HEK293 (cell line): ENCODE measurements around the gene GJC1.

Experiments
- CTCF ChIA-PET: fragments of 350-600 bp; formaldehyde crosslinking; extraction: SDS; loops from one replicate; lab custom pipeline; 2021; ENCODE audit warnings: antibody characterized with exemption; lab: Yijun Ruan, JAX
- POLR2A ChIA-PET: fragments of 300-600 bp; formaldehyde crosslinking; extraction: SDS; loops from one replicate; lab custom pipeline; 2020; ENCODE audit warnings: antibody characterized with exemption, inconsistent platforms; lab: Yijun Ruan, JAX
- H3K27ac ChIP-seq: fragments of 200-500 bp; sonication (Bioruptor generic); 2 replicates; pipeline ENCODE4 v1.5.1; 2014; ENCODE audit warnings: low read depth, low read length, control low read depth, inconsistent platforms; ENCODE audit errors: extremely low read depth
- H3K36me3 ChIP-seq, 2 experiments: fragments of 200-500 bp in 1 of 2; sonication (Bioruptor generic) in 1 of 2; 1 replicate in 1 of 2; 2 replicates in 1 of 2; pipeline ENCODE4 v1.5.1; 2014 to 2017; ENCODE audit warnings: inconsistent platforms in 2 of 2, low read length in 2 of 2; ENCODE audit not compliant: control insufficient read depth in 2 of 2, insufficient read depth in 1 of 2
- H3K4me1 ChIP-seq: fragments of 200-500 bp; sonication (Bioruptor generic); 2 replicates; pipeline ENCODE4 v1.5.1; 2014; ENCODE audit warnings: mild to moderate bottlenecking, low read length, inconsistent platforms; ENCODE audit not compliant: control insufficient read depth, insufficient read depth
- H3K4me3 ChIP-seq: 2 replicates; pipeline ENCODE4 v1.5.1; 2011; ENCODE audit warnings: low read depth, mild to moderate bottlenecking, control low read depth, low read length, moderate library complexity
- H3K9me3 ChIP-seq: fragments of 200-500 bp; sonication (Bioruptor generic); 2 replicates; pipeline ENCODE4 v1.5.1; 2014; ENCODE audit warnings: low read depth, low read length, inconsistent platforms; ENCODE audit not compliant: control insufficient read depth, insufficient read depth
- ATF2 ChIP-seq: fragments of 450-650 bp; formaldehyde crosslinking; IDR thresholded peaks from 2 replicates; pipeline ENCODE4 v1.5.1; 2016; ENCODE audit warnings: missing biosample characterization, missing genetic modification characterization, low read depth
- FEZF1 ChIP-seq: fragments of 450-650 bp; formaldehyde crosslinking; IDR thresholded peaks from 2 replicates; pipeline ENCODE4 v1.5.1; 2016; ENCODE audit warnings: missing biosample characterization, missing genetic modification characterization
- KLF16 ChIP-seq: fragments of 450-650 bp; formaldehyde crosslinking; IDR thresholded peaks from 2 replicates; pipeline ENCODE4 v1.5.1; 2017; ENCODE audit warnings: missing biosample characterization, missing genetic modification characterization
- OVOL3 ChIP-seq: fragments of 450-650 bp; formaldehyde crosslinking; IDR thresholded peaks from 2 replicates; pipeline ENCODE4 v1.5.1; 2016; ENCODE audit warnings: missing biosample characterization, missing genetic modification characterization
- REST ChIP-seq: fragments of 450-650 bp; formaldehyde crosslinking; IDR thresholded peaks from 2 replicates; pipeline ENCODE4 v1.5.1; 2016; ENCODE audit warnings: missing biosample characterization, missing genetic modification characterization
- YY1 ChIP-seq: fragments of 450-650 bp; formaldehyde crosslinking; IDR thresholded peaks from 2 replicates; pipeline ENCODE4 v1.5.1; 2018; ENCODE audit warnings: missing biosample characterization, missing genetic modification characterization
- ZBTB10 ChIP-seq: fragments of 450-650 bp; formaldehyde crosslinking; IDR thresholded peaks from 2 replicates; pipeline ENCODE4 v1.5.1; 2016; ENCODE audit warnings: missing biosample characterization, missing genetic modification characterization
- ZEB2 ChIP-seq: fragments of 450-650 bp; formaldehyde crosslinking; IDR thresholded peaks from 2 replicates; pipeline ENCODE4 v1.5.1; 2016; ENCODE audit warnings: missing biosample characterization, missing genetic modification characterization
- ZIC2 ChIP-seq: fragments of 450-650 bp; formaldehyde crosslinking; IDR thresholded peaks from 2 replicates; pipeline ENCODE4 v1.5.1; 2016; ENCODE audit warnings: missing biosample characterization, missing genetic modification characterization
- ZNF112 ChIP-seq: fragments of 450-650 bp; formaldehyde crosslinking; IDR thresholded peaks from 2 replicates; pipeline ENCODE4 v1.5.0; 2017; ENCODE audit warnings: missing biosample characterization, missing genetic modification characterization
- ZNF23 ChIP-seq: fragments of 450-650 bp; formaldehyde crosslinking; IDR thresholded peaks from 2 replicates; pipeline ENCODE4 v1.5.1; 2016; ENCODE audit warnings: missing biosample characterization, missing genetic modification characterization, borderline replicate concordance
- ZNF341 ChIP-seq: fragments of 450-650 bp; formaldehyde crosslinking; IDR thresholded peaks from 2 replicates; pipeline ENCODE4; 2016; ENCODE audit warnings: low read depth, missing biosample characterization, missing genetic modification characterization
- ZNF404 ChIP-seq: fragments of 450-650 bp; formaldehyde crosslinking; IDR thresholded peaks from 2 replicates; pipeline ENCODE4 v1.5.1; 2017; ENCODE audit warnings: missing biosample characterization, missing genetic modification characterization
- ZNF600 ChIP-seq: fragments of 450-650 bp; formaldehyde crosslinking; IDR thresholded peaks from 2 replicates; pipeline ENCODE4 v1.5.1; 2016; ENCODE audit warnings: missing biosample characterization, missing genetic modification characterization
- ZNF621 ChIP-seq: fragments of 450-650 bp; formaldehyde crosslinking; IDR thresholded peaks from 2 replicates; pipeline ENCODE4 v1.5.1; 2017; ENCODE audit warnings: missing biosample characterization, missing genetic modification characterization
- ZNF629 ChIP-seq: fragments of 450-650 bp; formaldehyde crosslinking; IDR thresholded peaks from 2 replicates; pipeline ENCODE4 v1.5.1; 2017; ENCODE audit warnings: missing biosample characterization, missing genetic modification characterization
- ZNF639 ChIP-seq: fragments of 450-650 bp; formaldehyde crosslinking; IDR thresholded peaks from 2 replicates; pipeline ENCODE4 v1.5.1; 2016; ENCODE audit warnings: missing biosample characterization, missing genetic modification characterization
- ZNF707 ChIP-seq: fragments of 450-650 bp; formaldehyde crosslinking; IDR thresholded peaks from 2 replicates; pipeline ENCODE4 v1.5.1; 2016; ENCODE audit warnings: missing biosample characterization, missing genetic modification characterization
- ZNF830 ChIP-seq: fragments of 450-650 bp; IDR thresholded peaks from 2 replicates; pipeline ENCODE4 v1.5.0; 2018; ENCODE audit warnings: missing biosample characterization, missing genetic modification characterization, low read depth, mild to moderate bottlenecking, moderate library complexity

Gene GJC1

GRCh38 chr17:44796731-44797130 lies 33.4 kb downstream of the GJC1 start:
- POLR2A ChIA-PET: no interaction called here
- no peaks in the 10 kb centered on the region for H3K4me1 ChIP-seq
- H3K4me3 ChIP-seq: no peak overlapping the region
- H3K36me3 ChIP-seq: peaks cover 14 to 29% of the 10 kb centered on the region in 2 experiments; a peak in 2 of 3 replicates
- TF ChIP-seq ZEB2 (tag by site-specific recombination): no peak
- no peak for TF ChIP-seq REST (tag by site-specific recombination)
- no peak for TF ChIP-seq ZBTB10 (tag by site-specific recombination)
- TF ChIP-seq OVOL3: no peak
- no peak for TF ChIP-seq ZNF639 (tag by site-specific recombination)
- TF ChIP-seq ZNF830 (tag by site-specific recombination): no peak
- no peak for TF ChIP-seq ZNF341 (tag by site-specific recombination)
- TF ChIP-seq ZNF621 (tag by site-specific recombination): no peak
- TF ChIP-seq ATF2: no peak
- TF ChIP-seq ZNF23 (tag by site-specific recombination): no peak
- TF ChIP-seq ZNF629 (tag by site-specific recombination): no peak
- no peak for TF ChIP-seq ZNF404 (tag by site-specific recombination)
- no peak for TF ChIP-seq ZIC2
- no peak for TF ChIP-seq YY1 (tag by site-specific recombination)
- TF ChIP-seq ZNF707 (tag by site-specific recombination): no peak
- TF ChIP-seq KLF16 (tag by site-specific recombination): no peak
- no peak for TF ChIP-seq ZNF112 (tag by site-specific recombination)
- no peak overlapping the region for H3K27ac ChIP-seq
- CTCF ChIA-PET: interaction anchor here (1.2 to 1.8 kb wide), 5 partner anchors 15 to 82 kb away, joined by 3 to 7 read pairs (median 5); no protein-coding TSS in a partner anchor
- H3K9me3 ChIP-seq: no peaks in the 10 kb centered on the region

GRCh38 chr17:44795928-44796327 lies 34.2 kb downstream of the GJC1 start:
- Histone ChIP-seq H3K4me3 (no peak overlapping the region), H3K36me3 (peaks cover 8 to 21% of the 10 kb centered on the region in 2 experiments; a peak in 2 of 3 replicates), H3K9me3 (no peaks in the 10 kb centered on the region), H3K27ac (no peak overlapping the region), H3K4me1 (no peaks in the 10 kb centered on the region)
- TF ChIP-seq ZNF600 (tag by site-specific recombination): peak; percentile 64; the same call in 1 of the 2 replicates
- no peak for TF ChIP-seq FEZF1 (tag by site-specific recombination)
- POLR2A ChIA-PET: no interaction called here
- CTCF ChIA-PET: interaction anchor here (1.2 to 1.7 kb wide), 2 partner anchors 14 to 69 kb away, joined by 3 to 4 read pairs; no protein-coding TSS in a partner anchor
